ENCODE results near the gene RND3. TPM values are rescaled to one million over a fixed set of nuclear protein-coding genes. Genes with fewer than 3 reads are reported as not detected.

Gene RND3
- total and polyA plus RNA-seq, 2 of the 13 experiments (the other 11 are each of a cell fraction or from before 2014, with no cell fraction given), result 0.13 to 0.42 TPM

GRCh38 chr2:150486539-150487484 is 655 bp downstream of the RND3 start (continued):
- TF ChIP-seq KDM2A (CRISPR knock-in tag; IDR thresholded peaks at IDR 0.05; ENCODE audit: borderline replicate concordance, low read depth) (no peak), IRX3 (CRISPR knock-in tag; IDR thresholded peaks at IDR 0.05; ENCODE audit: borderline replicate concordance, low read depth) (no peak), EEA1 (CRISPR knock-in tag; IDR thresholded peaks at IDR 0.05; ENCODE audit: borderline replicate concordance) (no peak), EZH2 (conservative IDR thresholded peaks at IDR 0.05; ENCODE audit: low read depth, low read length) (peak; percentile 78; the same call in 1 of the 2 replicates), MEF2D (CRISPR knock-in tag; IDR thresholded peaks at IDR 0.05) (no peak), RNF2 (conservative IDR thresholded peaks at IDR 0.05; ENCODE audit: low read depth) (no peak), KDM5A (IDR thresholded peaks at IDR 0.05; ENCODE audit: borderline replicate concordance, low read length) (no peak), SOX13 (IDR thresholded peaks at IDR 0.05) (no peak), SOX13 (CRISPR knock-in tag; conservative IDR thresholded peaks at IDR 0.05 in 1 of 2, IDR thresholded peaks at IDR 0.05 in 1 of 2) (no peak), ZNF605 (CRISPR knock-in tag; IDR thresholded peaks at IDR 0.05) (0 out of 2 replicates have a peak, but pooled peaks have one; percentile 10), ZNF713 (CRISPR knock-in tag; IDR thresholded peaks at IDR 0.05) (no peak), GABPB1 (CRISPR knock-in tag; IDR thresholded peaks at IDR 0.05) (peak; percentile 3; the same call in 1 of the 2 replicates), SP2 (CRISPR knock-in tag; IDR thresholded peaks at IDR 0.05) (no peak), ZNF839 (CRISPR knock-in tag; IDR thresholded peaks at IDR 0.05; ENCODE audit: borderline replicate concordance) (no peak), MTF2 (CRISPR knock-in tag; IDR thresholded peaks at IDR 0.05; ENCODE audit: borderline replicate concordance) (0 out of 2 replicates have a peak, but pooled peaks have one; percentile 74), ZNF891 (CRISPR knock-in tag; IDR thresholded peaks at IDR 0.05) (no peak), GTF2F1 (IDR thresholded peaks at IDR 0.05; ENCODE audit: low read length) (no peak), HOXA3 (CRISPR knock-in tag; IDR thresholded peaks at IDR 0.05) (no peak), HNRNPL (IDR thresholded peaks at IDR 0.05; ENCODE audit: low read depth, low read length) (no peak), ZNF343 (CRISPR knock-in tag; IDR thresholded peaks at IDR 0.05) (no peak), GATAD1 (CRISPR knock-in tag; IDR thresholded peaks at IDR 0.05) (no peak), ADNP (CRISPR knock-in tag; IDR thresholded peaks at IDR 0.05) (no peak), ELF1 (CRISPR knock-in tag; IDR thresholded peaks at IDR 0.05) (no peak), ZNF101 (CRISPR knock-in tag; IDR thresholded peaks at IDR 0.05; ENCODE audit: borderline replicate concordance, low read depth) (no peak), ATAD3A (CRISPR knock-in tag; IDR thresholded peaks at IDR 0.05) (no peak), MIXL1 (CRISPR knock-in tag; IDR thresholded peaks at IDR 0.05) (no peak), ZNF674 (CRISPR knock-in tag; IDR thresholded peaks at IDR 0.05; ENCODE audit: low read depth) (no peak), ZNF883 (CRISPR knock-in tag; IDR thresholded peaks at IDR 0.05; ENCODE audit: not compliant biosample characterization) (no peak)
- TF ChIP-seq, protein P1, sequence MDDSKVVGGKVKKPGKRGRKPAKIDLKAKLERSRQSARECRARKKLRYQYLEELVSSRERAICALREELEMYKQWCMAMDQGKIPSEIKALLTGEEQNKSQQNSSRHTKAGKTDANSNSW (CRISPR knock-in tag; IDR thresholded peaks at IDR 0.05; ENCODE audit: borderline replicate concordance), result no peak
- TF ChIP-seq, protein P2, sequence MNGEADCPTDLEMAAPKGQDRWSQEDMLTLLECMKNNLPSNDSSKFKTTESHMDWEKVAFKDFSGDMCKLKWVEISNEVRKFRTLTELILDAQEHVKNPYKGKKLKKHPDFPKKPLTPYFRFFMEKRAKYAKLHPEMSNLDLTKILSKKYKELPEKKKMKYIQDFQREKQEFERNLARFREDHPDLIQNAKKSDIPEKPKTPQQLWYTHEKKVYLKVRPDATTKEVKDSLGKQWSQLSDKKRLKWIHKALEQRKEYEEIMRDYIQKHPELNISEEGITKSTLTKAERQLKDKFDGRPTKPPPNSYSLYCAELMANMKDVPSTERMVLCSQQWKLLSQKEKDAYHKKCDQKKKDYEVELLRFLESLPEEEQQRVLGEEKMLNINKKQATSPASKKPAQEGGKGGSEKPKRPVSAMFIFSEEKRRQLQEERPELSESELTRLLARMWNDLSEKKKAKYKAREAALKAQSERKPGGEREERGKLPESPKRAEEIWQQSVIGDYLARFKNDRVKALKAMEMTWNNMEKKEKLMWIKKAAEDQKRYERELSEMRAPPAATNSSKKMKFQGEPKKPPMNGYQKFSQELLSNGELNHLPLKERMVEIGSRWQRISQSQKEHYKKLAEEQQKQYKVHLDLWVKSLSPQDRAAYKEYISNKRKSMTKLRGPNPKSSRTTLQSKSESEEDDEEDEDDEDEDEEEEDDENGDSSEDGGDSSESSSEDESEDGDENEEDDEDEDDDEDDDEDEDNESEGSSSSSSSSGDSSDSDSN (CRISPR knock-in tag; IDR thresholded peaks at IDR 0.05), result no peak

Measured in HepG2 (cell line).